Measurements from ENCODE around the gene INPP5D.

DNA sequence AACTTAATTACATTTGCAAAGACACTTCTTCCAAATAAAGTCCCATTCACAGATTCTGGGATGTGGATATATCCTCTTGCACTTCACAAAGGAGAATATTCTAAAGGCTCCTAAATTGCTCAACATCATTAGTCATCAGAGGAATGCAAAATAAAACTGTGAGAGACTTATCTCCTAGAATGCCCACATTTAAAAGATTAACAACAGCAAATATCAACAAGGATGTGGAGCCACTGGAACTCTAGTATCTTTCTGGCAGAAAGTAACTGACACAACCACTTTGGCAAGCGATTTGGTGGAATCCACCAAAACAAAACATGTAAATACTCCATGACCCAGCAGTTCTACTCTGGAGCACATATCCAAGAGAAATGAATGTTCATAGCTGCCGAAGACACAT, 23.1 kb upstream of the INPP5D start:
- TF ChIP-seq POLR2A (IDR thresholded peaks at IDR 0.05) (no peak), CTCF (IDR thresholded peaks at IDR 0.05) (no peak), POLR2AphosphoS5 (IDR thresholded peaks at IDR 0.05; ENCODE audit: insufficient read depth in 1 of 2, low read depth in 1 of 2) (no peak)
